NCI-H82 treated with DMSO at 0.1 percent for 48 hours (cell line): Measurements from ENCODE around the gene ZNF536.
"Not testable (repeated sequence)": the region's sequence is repeated elsewhere in the genome, so short reads cannot be mapped to it uniquely, and the experiment has no call there.

ENCODE experiments used
- DNase-seq: peaks from one replicate; lab custom pipeline; 2025; ENCODE audit not compliant: unreplicated experiment; lab: John Stamatoyannopoulos, UW

The ZNF536 gene

DNA sequence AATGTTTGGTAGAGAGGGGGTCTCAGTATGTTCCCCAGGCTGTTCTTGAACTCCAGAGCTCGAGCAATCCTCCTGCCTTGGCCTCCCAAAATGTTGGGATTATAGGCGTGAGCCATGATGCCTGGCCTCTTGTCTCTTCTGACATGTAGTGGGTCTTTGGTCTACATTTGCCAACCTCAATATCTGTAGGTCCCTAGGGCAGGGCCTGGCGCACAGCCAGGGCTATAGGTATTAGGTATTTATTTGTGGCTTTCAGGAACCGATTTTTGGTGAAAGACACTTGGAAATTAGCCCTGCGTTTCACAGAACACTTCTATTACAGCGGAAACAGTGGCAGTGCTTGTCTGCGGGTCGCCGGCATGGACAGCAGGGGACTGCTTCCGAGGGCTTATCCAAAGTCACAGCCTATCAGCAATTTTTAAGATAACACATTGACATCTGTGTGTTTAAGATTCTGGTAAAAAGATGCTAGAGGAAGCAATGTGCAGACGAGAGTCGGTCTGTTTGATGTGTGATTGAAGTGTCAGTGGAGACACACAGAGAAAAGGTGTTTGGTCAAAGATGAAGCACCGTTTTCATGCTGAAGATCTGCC, 14.5 kb downstream of the ZNF536 start:
- DNase-seq: no peak

DNA sequence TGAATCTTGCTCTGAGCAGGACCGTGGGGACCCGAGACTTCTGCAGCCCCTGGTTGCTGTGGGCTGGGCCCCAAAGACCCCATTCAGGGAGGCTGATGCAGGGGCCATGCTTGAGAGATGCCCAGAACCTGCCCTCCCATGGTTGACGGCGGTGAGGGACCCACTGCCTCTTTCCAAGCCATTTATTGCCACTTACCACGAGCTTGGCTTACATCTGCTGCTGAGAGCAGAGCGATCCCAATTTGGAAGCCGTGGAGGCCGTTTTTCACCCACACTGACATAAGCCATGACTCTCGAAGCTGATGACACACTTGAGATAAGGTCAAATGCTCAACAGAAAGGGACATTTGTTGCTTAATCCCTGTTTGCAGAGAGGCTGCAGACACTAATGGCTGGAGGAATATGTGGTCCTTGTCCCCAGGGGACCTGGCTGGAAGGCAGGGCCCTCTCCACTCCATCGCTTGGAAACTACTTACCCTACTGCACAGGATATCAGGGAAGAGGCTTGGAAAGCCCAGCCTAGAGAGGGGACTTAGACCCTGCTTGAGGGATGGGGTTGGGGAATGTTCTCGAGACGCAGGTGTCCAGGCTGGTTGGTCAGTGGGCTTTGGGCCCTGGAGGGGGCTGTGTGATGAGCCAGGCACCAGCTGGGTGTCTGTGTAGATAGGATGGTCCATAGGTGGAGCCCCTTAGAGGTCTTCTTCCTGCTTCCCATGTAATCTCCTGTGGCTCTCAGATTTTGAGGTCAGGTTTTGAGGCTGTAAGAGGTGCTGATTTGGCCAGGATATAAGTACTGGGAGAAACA, 15.3 kb downstream of the ZNF536 start:
- no peak for DNase-seq

DNA sequence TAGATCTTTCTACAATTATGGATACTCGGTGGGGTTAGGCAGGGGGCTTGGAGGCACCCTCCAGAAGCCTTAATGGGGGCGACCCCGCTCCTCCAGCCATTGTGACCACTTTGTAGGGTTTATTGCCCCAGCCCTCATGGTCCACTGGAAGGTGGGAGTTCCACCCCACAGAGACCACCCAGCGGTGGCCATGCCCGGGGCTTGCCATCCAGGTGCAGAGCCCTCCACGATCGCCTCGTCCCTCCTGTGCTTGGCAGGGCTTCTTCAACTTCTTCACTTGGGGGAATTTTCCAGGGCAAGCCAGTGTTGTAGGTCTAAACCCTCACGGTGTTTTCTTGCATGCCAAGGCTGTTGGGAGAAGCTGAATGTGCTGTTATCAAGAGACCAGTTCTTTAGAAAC, 16.1 kb downstream of the ZNF536 start:
- DNase-seq: no peak

DNA sequence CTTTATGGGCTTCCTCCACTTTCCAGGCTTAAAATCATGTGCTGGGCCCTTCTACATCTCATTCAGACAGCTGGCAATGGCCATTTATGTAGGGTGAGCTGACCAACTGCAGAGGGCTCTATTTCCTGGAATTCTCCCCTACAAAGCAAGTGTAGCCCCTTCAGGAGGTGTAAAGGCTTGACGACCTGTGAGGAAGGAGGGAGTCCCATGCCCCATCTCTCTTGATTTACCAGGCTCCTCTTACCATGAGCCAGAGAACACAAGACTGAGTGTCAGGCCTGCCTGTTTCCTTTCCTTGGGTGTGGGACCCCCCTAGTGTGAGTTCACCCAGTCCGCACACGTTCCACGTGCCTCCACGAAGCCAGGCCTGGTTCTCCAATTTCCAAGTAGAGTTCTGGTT, 16.6 kb downstream of the ZNF536 start:
- DNase-seq: no peak

DNA sequence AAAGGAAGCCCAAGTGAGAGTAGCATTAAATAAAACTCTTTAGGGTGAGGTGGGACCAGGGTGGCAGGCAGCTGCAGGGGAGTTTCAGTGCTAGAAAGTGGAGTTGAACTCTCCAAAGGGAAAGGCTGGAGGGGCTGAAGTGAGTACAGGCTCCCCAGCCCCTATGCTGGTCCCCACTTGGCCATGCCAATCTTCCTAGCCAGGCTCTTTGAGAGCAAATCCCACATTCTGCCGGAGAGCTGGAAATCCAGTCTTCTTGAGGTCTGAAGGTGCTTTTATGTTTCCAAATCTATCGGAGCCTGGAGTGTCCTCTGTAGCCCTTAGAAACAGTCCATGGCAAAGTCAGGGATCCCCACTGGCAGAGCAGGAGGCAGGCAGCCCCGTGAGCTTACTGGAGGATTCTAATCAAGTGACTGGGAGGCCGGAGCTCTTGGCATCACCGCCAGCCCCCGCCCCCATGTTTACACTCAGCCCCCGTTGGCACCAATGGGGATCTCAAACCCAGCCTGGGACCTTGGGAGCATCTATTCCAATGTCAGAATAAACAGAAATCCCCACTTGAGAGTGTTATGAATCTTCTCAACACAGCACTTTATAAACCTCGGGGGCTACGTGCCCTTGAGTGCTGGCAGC, 18.3 kb downstream of the ZNF536 start:
- no peak for DNase-seq

- no peak for DNase-seq
Measured at GRCh38 chr19:30391052-30391451, 18.9 kb downstream of the ZNF536 start.

- no peak for DNase-seq
Measured at GRCh38 chr19:30391554-30392551, 19.7 kb downstream of the ZNF536 start.

- no peak for DNase-seq
Measured at GRCh38 chr19:30393046-30393445, 20.9 kb downstream of the ZNF536 start.

GRCh38 chr19:30393729-30394480, 21.7 kb downstream of the ZNF536 start:
- no peak for DNase-seq

- DNase-seq: no peak
Measured at GRCh38 chr19:30394481-30395151, 22.4 kb downstream of the ZNF536 start.

DNA sequence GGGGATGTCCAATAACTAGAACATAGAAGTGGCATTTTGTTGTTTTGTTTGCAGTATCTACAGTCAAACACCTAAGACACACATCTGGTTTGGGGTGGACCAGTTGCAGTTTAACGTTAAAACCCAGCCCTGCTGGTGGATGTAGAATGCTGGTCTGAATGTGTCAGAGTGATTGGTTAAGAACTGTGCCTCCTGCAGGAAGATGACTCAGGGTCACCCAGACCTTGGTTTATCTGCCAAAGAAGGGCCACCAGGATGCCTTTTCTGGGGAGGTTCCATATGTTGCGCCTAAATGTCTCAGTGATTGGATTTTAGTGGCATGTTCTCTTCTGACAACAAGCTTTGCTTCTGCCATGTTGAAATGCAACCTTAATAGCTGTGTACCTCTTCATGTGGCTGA, 23.1 kb downstream of the ZNF536 start:
- DNase-seq: no peak

DNA sequence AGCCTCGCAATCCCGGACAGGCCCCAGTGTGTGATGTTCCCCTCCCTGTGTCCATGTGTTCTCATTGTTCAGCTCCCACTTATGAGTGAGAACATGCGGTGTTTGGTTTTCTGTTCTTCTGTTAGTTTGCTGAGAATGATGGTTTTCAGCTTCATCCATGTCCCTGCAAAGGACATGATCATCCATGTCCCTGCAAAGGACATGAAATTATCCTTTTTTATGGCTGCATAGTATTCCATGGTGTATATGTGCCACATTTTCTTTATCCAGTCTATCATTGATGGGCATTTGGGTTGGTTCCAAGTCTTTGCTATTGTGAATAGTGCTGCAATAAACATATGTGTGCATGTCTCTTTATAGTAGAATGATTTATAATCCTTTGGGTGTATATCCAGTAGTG, 26.4 kb downstream of the ZNF536 start:
- DNase-seq: not testable (repeated sequence)

DNA sequence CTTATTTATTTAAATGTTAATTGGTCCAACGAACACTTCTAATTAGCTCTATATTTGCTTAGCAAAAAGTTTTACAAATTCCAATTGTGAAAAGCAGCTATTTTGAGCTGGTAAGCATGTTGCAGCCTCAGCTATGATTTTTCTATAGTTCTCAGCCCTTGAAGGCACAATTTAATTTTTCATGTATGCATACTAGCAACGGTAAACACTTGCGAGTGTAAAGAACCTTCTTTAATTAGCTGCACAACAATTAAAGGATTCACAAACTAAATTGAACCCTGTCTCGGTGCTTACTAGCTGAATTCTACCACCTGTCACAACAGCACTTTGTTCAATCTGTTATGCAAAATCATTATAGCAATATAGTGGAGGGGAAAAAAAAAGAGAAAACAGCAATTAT, 29.8 kb downstream of the ZNF536 start:
- no peak for DNase-seq

DNA sequence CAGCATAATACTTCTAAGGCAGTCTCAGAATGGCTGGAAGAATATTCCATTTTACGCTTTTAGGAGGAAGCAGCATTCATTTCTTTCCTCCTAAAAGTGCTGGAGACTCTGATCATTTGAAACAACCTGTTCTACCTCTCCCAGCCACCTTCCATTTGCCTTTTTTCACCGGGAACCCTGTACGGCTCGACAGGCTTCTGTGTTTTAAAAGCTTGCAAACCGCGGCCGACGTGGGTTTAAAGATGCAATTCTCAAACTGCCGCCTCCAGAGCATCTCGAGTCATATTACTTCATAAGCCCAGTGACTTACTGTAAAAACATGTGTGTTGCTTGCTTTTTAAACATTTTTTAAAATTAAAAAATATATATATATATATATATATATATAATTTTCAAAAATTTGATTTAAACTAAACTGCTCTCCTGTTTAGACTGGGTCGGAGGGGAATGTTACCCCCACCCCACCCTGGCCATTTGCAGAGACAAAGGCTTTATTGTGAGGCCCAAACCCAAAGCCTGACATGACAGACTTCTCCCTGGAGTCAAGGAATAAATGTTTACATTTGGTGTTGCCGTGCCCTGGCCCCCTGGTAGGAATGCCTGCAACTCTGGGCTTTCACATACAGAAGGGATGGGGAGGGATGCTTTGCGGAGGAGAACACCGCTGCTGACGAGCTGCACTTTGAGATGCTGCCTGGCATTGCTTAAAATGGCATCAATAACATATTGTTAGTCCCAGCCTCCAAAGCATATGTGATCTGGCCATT, 30.4 kb downstream of the ZNF536 start:
- no peak for DNase-seq

GRCh38 chr19:30403203-30403985, 31.2 kb downstream of the ZNF536 start:
- no peak for DNase-seq

DNA sequence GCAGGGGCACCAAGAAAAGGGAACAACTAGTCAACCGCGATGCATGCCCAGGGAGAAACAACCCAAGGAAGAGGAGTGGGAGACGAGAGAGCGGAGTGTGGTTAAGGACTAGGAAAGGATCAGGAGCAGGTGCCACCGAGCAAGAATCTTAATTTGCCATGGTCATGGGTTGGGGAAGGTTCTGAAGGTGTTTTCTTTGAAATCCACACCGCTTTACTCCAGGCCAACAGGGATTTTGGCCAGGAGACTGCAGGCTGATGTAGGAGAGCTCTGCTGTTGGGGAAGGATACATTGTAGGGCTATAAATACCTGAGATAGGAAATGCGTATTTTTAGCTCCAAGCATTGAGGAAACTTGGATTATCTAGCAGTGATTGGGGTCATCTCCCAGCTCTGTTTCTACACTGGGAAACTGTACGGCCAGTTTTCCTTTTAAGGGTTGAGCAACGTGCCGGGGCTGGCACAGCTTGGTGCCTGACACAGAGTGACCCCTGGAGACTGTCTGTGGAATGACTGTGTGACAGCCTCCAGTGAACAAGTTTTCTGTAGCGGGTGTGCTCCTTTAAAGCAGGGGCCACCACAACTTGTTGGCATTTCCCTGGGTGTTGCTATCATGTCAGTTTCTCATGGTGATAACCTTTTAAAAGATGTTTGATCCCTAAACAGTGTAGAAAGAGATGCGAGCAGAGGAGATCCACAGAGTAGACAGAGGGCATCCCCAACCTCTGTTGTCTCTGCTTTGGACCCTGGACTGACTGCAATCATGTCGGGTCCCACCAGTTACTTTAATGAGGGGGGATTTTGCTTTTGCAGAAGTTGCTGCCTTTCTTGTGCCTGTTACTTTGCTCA, 34.3 kb downstream of the ZNF536 start:
- peak; percentile 13 for DNase-seq

DNA sequence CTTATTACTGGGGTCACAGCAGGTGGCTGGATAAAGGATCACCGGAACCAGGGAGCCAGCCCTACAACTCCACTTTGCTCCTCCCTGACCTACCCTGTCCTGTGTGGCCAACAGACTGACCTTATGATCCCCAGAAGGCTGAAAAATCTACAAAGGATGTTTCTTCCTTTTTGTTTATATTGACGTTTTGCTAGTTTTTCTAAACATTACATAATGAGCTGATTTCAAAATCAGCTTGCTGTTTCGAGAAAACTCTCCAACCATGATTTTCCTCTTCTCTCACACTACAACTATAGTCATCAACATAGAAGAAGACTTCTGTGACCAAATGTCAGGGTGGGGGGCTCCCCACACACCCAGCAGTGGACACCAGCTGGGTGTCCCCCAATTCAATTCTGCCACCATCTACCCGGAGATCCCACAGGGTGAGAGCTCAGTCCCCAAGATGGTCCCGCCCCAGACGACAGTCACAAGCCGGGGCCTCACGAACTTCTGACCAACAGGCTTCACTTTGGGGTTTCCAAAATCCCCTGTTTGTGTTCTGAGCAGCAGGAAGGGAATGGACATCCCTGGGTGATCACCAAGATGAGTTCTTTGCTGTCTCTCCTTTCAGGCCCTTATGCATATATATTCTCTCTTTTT, 35.0 kb downstream of the ZNF536 start:
- DNase-seq: no peak
